ENCODE measurements around the gene GYS1. TPM values are rescaled to one million over a fixed set of nuclear protein-coding genes. Genes with fewer than 3 reads are reported as not detected.
A peak's percentile ranks its signal among the peaks of the same experiment; 100 is the strongest.

GYS1 gene
- polyA plus RNA-seq, 1 donor from 2014 or later = 12.9 TPM

DNA sequence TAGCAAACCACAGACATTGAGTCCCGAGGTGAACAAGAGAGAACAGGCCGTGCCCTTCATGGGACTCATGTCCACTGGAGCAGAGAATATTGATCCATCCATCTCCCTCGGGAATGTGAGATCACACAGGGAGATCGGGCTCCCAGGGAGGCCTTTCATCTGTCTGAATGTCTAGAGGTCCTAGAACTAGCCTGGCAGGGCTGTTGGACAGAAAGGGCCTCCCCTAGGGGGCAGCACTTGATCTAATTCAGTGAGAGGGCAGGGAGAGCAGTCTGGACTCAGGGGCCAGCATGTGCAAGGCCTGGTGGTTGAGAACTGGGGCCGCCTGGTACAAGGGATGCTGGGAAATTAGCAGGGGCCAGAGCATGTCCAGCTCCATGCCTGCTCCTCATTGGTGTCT, 4.9 kb upstream of the GYS1 start:
- Histone ChIP-seq H3K9me2 (ENCODE audit: insufficient read depth, low read length) (no peaks in the 10 kb centered on the region), H3K79me2 (replicated peaks; ENCODE audit: insufficient read depth, low read length) (peaks cover 15% of the 10 kb centered on the region), H3K27me3 (ENCODE audit: insufficient read depth, low read depth, low read length) (no peaks in the 10 kb centered on the region), H3F3A (ENCODE audit: insufficient read depth, low read length, poor library complexity, severe bottlenecking) (no peaks in the 10 kb centered on the region), H3K4me3 (ENCODE audit: low read length) (no peak overlapping the region), H2AFZ (ENCODE audit: low read depth, low read length) (no peak overlapping the region), H3K9ac (ENCODE audit: low read length) (no peak overlapping the region), H3K36me3 (ENCODE audit: insufficient read depth, low read length) (no peaks in the 10 kb centered on the region), H3K27ac (ENCODE audit: low read length) (no peak overlapping the region), H3K9me3 (ENCODE audit: low read length) (no peaks in the 10 kb centered on the region), H4K20me1 (ENCODE audit: insufficient read depth) (no peaks in the 10 kb centered on the region), H3K4me2 (ENCODE audit: low read length) (no peak overlapping the region)
- TF ChIP-seq, protein P1, sequence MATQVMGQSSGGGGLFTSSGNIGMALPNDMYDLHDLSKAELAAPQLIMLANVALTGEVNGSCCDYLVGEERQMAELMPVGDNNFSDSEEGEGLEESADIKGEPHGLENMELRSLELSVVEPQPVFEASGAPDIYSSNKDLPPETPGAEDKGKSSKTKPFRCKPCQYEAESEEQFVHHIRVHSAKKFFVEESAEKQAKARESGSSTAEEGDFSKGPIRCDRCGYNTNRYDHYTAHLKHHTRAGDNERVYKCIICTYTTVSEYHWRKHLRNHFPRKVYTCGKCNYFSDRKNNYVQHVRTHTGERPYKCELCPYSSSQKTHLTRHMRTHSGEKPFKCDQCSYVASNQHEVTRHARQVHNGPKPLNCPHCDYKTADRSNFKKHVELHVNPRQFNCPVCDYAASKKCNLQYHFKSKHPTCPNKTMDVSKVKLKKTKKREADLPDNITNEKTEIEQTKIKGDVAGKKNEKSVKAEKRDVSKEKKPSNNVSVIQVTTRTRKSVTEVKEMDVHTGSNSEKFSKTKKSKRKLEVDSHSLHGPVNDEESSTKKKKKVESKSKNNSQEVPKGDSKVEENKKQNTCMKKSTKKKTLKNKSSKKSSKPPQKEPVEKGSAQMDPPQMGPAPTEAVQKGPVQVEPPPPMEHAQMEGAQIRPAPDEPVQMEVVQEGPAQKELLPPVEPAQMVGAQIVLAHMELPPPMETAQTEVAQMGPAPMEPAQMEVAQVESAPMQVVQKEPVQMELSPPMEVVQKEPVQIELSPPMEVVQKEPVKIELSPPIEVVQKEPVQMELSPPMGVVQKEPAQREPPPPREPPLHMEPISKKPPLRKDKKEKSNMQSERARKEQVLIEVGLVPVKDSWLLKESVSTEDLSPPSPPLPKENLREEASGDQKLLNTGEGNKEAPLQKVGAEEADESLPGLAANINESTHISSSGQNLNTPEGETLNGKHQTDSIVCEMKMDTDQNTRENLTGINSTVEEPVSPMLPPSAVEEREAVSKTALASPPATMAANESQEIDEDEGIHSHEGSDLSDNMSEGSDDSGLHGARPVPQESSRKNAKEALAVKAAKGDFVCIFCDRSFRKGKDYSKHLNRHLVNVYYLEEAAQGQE (IDR thresholded peaks at IDR 0.05; ENCODE audit: borderline replicate concordance) = no peak
- TF ChIP-seq EP300 (conservative IDR thresholded peaks at IDR 0.05; ENCODE audit: poor library complexity, severe bottlenecking) (no peak), POLR2AphosphoS5 (IDR thresholded peaks at IDR 0.05) (no peak)

DNA sequence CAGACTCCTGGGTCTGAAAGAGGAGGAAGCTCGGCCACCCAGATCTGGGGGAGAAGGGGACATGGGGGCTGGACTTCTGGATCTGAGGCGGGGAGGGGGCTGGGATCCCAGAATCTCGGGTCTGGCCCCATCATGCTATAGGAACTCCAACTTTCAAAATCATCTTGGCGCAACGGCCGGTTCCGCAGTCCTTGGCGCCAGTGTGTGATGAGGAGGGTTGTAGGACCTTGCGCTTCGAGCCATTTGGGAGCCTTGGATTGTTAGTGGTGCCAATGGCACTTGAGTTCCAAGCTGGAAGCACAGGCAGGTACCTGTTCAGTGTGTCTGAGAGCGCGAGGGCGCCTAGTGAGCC, 902 bp upstream of the GYS1 start:
- no peak for TF ChIP-seq POLR2AphosphoS5 (IDR thresholded peaks at IDR 0.05)
- TF ChIP-seq MXI1 (conservative IDR thresholded peaks at IDR 0.05; ENCODE audit: poor library complexity, severe bottlenecking) = no peak
- no peak for TF ChIP-seq TAF1 (IDR thresholded peaks at IDR 0.05; ENCODE audit: low read depth)
- TF ChIP-seq, protein P2, sequence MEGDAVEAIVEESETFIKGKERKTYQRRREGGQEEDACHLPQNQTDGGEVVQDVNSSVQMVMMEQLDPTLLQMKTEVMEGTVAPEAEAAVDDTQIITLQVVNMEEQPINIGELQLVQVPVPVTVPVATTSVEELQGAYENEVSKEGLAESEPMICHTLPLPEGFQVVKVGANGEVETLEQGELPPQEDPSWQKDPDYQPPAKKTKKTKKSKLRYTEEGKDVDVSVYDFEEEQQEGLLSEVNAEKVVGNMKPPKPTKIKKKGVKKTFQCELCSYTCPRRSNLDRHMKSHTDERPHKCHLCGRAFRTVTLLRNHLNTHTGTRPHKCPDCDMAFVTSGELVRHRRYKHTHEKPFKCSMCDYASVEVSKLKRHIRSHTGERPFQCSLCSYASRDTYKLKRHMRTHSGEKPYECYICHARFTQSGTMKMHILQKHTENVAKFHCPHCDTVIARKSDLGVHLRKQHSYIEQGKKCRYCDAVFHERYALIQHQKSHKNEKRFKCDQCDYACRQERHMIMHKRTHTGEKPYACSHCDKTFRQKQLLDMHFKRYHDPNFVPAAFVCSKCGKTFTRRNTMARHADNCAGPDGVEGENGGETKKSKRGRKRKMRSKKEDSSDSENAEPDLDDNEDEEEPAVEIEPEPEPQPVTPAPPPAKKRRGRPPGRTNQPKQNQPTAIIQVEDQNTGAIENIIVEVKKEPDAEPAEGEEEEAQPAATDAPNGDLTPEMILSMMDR (IDR thresholded peaks at IDR 0.05; ENCODE audit: poor library complexity, severe bottlenecking) = no peak
- no peak for TF ChIP-seq EZH2 (IDR thresholded peaks at IDR 0.05; ENCODE audit: borderline replicate concordance, insufficient read depth, low read length, poor library complexity, severe bottlenecking)
- no peak for TF ChIP-seq RAD21 (conservative IDR thresholded peaks at IDR 0.05)
- no peak for TF ChIP-seq EP300 (conservative IDR thresholded peaks at IDR 0.05; ENCODE audit: poor library complexity, severe bottlenecking)
- no peak for TF ChIP-seq SMC3 (conservative IDR thresholded peaks at IDR 0.05; ENCODE audit: poor library complexity)
- TF ChIP-seq, protein P1 (IDR thresholded peaks at IDR 0.05; ENCODE audit: borderline replicate concordance) = no peak
- H2AFZ ChIP-seq (ENCODE audit: low read depth, low read length) = peak overlapping the region; percentile 11
- H3K4me3 ChIP-seq (ENCODE audit: low read length) = peak overlapping the region; percentile 78
- H3K9me3 ChIP-seq (ENCODE audit: low read length) = no peaks in the 10 kb centered on the region
- H3K4me2 ChIP-seq (ENCODE audit: low read length) = peak overlapping the region; percentile 95
- H3F3A ChIP-seq (ENCODE audit: insufficient read depth, low read length, poor library complexity, severe bottlenecking) = peaks cover 4% of the 10 kb centered on the region
- H3K79me2 ChIP-seq (replicated peaks; ENCODE audit: insufficient read depth, low read length) = peaks cover 21% of the 10 kb centered on the region
- H4K20me1 ChIP-seq (ENCODE audit: insufficient read depth) = no peaks in the 10 kb centered on the region
- peak overlapping the region; percentile 71 for H3K9ac ChIP-seq (ENCODE audit: low read length)
- H3K36me3 ChIP-seq (ENCODE audit: insufficient read depth, low read length) = no peaks in the 10 kb centered on the region
- H3K27me3 ChIP-seq (ENCODE audit: insufficient read depth, low read depth, low read length) = no peaks in the 10 kb centered on the region
- H3K27ac ChIP-seq (ENCODE audit: low read length) = peak overlapping the region; percentile 80
- no peaks in the 10 kb centered on the region for H3K9me2 ChIP-seq (ENCODE audit: insufficient read depth, low read length)
